Urothelium cell line (cell line): ENCODE data around the gene CHRND.

Source experiments
- DNase-seq: peaks from one replicate; pipeline ENCODE4 v3.0.0; 2011; ENCODE audit warnings: low spot score, mixed read lengths
- FAIRE-seq: peaks from 2 replicates; lab custom pipeline; 2011; peaks lifted over from hg19 to GRCh38; lab: Jason Lieb, UNC

The CHRND gene

DNA sequence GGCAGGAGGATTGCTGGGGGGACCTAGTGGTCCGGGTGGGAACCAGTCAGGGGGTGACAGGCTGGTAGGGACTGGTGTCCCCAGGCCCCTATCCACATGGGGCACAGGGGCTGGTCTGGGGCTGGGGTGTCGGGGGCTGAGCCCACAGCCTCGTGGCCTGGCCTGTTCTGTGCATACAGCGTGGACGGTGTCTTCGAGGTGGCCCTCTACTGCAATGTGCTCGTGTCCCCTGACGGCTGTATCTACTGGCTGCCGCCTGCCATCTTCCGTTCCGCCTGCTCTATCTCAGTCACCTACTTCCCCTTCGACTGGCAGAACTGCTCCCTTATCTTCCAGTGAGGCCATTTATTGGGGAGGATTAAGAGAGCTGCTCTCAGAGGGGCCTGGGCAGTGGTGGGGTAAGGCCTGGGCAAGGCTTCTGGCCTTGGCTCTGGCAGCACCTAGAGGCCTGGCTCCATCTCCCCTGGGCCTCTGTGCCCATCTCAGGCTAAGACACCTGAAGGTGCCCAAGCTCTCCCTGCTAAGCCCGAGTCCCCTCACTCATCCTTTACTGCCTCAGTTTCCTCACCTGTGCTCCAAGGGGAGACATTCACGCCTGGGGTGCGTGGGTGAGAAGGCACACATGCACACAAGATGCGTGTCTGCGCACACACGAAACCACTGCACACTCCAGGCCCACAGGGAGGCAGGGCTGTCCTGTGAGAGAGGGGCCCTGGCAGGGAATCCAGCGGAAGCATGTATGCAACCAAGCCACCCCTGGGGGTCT is 15.4 kb downstream of the CHRND start:
- FAIRE-seq (no peak), DNase-seq (no peak)

DNA sequence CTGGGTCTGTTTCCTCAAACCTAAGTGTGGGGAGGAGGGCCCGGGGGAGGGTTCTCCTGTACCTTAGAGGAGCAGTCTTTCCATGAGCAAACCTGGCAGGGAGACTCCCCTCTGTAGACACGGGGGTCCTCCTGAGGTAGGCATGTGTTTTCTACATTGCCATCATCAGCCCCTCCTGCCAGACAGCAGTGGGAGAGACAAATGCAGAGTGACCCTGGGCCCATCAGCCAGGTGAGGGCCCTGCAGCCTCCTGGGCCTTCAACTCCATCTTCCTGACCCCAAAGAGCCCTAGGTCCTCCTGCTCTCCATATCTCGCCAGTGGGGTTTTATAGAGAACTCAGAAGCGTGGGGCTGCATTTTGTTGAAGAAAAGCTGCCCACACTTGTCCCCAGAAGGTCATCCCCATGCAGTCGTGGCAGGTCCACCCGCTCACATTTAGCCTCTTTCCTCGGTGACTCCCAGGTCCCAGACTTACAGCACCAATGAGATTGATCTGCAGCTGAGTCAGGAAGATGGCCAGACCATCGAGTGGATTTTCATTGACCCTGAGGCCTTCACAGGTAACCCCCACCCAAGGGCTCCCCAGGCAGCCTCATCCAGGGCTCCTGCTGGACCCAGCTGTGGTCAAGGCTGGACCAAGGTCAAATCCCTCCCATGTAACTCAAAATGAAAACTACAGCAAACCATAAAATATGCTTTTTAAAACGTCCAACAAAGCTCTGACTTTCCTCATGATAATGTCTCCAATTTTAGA is 16.2 kb downstream of the CHRND start:
- no peak for FAIRE-seq
- DNase-seq = no peak

DNA sequence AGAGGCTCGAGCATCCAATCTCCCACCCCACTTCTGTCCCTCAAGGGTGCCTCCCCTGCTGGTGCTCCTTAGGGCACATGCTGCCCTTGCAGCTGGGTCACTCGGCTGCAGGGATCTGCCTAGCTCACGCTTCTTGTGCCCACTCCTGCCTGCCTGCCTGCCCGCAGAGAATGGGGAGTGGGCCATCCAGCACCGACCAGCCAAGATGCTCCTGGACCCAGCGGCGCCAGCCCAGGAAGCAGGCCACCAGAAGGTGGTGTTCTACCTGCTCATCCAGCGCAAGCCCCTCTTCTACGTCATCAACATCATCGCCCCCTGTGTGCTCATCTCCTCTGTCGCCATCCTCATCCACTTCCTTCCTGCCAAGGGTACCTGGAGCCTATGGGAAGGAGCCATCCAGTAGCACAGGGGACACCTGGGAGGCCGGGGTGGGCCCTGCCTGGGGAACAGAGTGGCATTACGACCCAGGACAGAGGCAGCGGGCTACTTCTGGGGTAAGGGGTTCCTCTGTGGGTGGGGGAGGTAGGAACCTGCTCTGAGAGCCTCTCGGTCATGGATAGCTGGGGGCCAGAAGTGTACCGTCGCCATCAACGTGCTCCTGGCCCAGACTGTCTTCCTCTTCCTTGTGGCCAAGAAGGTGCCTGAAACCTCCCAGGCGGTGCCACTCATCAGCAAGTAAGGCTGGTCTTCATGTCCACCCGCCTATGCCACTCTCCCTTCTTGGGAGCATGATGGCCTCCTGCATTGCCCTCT is 16.9 kb downstream of the CHRND start:
- FAIRE-seq = no peak

DNA sequence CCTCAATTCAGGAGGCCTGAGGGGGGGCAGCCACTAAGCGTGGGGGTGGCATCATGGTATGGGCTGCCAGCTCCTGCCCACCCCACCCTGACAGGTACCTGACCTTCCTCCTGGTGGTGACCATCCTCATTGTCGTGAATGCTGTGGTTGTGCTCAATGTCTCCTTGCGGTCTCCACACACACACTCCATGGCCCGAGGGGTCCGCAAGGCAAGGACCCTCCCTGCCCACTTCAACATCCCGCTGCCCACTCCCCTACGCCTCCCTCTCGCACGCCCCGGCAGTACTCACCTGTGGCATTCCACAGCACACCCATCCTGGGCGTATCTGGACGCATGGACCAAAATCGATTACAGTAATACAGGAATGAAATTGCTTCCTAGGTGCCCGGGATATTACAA is 17.5 kb downstream of the CHRND start:
- FAIRE-seq (no peak), DNase-seq (no peak)

More for the DNA sequence above, 16.9 kb downstream of the CHRND start:
- no peak for DNase-seq

DNA sequence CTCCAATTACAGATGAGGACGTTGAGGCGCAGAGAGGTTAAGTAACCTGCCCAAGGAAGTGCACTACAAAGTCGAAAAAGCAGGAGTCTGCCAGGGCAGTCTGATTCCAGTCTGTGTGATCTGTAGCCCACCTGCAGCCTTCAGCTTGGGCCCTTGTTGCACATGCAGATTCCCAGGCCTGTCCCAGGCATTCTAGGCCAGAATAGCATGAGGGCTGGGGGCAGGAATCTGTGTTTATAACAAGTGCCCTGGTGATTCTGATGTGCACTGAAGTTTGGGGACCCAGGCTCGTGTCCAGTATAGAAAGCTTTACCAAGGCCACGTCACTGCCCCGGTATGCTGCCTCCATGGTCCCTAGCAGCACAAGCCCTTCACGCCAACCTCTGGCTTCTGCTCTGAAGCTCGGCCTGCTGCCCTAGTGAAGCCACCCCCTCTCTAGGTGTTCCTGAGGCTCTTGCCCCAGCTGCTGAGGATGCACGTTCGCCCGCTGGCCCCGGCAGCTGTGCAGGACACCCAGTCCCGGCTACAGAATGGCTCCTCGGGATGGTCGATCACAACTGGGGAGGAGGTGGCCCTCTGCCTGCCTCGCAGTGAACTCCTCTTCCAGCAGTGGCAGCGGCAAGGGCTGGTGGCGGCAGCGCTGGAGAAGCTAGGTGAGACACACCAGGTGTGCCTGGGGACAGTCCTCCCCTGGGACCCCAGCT is 18.1 kb downstream of the CHRND start:
- no peak for DNase-seq
- FAIRE-seq = no peak

DNA sequence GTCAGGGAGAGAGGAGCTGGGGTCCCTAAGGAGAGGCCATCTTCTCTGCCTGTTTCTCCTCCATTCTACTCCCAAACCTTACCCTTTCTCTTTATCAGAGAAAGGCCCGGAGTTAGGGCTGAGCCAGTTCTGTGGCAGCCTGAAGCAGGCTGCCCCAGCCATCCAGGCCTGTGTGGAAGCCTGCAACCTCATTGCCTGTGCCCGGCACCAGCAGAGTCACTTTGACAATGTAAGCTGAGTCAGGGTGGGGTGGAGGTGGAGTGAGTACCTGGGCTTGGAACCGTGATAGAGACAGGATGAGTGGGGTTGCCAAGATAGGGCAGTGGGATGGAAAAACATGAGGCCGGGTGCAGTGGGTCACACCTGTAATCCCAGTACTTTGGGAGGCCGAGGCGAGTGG is 18.7 kb downstream of the CHRND start:
- FAIRE-seq (no peak), DNase-seq (no peak)

DNA sequence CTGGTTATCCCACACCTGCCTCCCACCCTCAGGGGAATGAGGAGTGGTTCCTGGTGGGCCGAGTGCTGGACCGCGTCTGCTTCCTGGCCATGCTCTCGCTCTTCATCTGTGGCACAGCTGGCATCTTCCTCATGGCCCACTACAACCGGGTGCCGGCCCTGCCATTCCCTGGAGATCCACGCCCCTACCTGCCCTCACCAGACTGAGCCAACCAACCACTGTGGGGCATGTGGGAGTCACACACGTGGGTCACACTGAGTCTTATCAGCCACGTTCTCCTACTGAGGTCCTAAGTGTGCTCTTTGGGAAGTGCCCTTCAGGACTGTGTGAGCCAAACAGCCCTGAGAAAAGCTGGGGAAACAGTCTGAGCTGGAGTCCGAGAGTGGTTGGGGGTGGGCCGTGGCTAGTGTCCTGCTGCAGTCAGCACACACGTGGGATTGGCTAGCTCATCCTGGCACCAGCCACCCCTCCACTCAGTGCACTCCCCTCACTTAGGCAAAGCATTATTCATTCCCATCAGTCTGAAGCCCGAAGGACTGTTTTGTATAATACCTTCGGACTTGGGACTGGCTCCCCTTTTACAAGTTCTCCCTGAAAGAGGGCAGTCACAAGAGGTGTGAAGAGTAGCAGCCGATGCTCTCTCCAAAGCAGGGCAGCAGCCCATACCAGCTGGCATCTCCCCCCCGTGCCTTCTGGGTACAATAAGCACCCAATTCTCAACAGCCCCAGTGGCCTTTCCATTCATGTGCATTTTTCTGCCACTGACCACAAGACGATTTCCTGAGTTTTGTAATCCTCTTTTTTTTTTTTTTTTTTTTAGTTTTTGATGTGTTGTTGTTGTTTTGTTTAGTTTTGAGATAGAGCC is 19.8 kb downstream of the CHRND start:
- FAIRE-seq (no peak), DNase-seq (no peak)

DNA sequence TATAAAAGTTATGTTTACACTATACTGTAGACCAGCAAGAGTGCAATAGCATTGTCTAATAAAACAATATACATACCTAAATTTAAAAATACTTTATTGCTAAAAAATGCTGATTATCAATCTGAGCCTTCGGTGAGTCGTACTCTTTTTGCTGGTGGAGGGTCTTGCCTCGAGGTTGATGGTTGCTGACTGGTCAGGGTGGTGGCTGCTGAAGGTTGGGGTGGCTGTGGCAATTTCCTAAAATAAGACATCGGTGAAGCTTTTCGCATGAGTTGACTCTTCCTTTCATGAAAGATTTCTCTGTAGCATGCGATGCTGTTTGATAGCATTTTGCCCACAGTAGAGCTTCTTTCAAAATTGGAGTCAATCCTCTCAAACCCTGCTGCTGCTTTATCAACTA is 22.0 kb downstream of the CHRND start:
- FAIRE-seq (no peak), DNase-seq (no peak)

DNA sequence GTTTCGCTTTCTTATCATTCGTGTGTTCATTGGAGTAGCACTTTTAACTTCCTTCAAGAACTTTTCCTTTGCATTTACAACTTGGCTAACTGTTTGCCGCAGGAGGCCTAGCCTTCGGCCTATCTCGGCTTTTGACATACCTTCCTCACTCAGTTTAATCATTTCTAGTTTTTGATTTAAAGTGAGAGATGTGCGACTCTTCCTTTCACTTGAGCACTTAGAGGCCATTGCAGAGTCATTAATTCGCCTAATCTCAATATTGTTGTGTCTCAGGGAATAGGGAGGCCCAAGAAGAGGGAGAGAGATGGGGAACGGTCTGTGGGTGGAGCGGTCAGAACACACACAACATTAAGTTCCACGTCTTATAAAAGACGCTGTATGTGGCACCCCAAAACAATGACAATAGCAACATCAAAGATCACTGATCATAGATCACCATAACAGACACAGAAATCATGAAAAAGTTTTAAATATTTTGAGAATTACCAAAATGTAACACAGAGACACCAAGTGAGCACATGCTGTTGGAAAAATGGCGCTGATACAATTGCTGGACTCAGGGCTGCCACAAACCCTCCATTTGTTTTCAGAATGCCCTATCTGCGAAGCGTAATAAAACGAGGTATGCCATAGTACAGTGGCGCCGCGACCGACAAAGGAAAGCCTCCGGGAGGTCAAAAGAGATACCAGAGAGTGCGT is 23.8 kb downstream of the CHRND start:
- FAIRE-seq = no peak
- no peak for DNase-seq

DNA sequence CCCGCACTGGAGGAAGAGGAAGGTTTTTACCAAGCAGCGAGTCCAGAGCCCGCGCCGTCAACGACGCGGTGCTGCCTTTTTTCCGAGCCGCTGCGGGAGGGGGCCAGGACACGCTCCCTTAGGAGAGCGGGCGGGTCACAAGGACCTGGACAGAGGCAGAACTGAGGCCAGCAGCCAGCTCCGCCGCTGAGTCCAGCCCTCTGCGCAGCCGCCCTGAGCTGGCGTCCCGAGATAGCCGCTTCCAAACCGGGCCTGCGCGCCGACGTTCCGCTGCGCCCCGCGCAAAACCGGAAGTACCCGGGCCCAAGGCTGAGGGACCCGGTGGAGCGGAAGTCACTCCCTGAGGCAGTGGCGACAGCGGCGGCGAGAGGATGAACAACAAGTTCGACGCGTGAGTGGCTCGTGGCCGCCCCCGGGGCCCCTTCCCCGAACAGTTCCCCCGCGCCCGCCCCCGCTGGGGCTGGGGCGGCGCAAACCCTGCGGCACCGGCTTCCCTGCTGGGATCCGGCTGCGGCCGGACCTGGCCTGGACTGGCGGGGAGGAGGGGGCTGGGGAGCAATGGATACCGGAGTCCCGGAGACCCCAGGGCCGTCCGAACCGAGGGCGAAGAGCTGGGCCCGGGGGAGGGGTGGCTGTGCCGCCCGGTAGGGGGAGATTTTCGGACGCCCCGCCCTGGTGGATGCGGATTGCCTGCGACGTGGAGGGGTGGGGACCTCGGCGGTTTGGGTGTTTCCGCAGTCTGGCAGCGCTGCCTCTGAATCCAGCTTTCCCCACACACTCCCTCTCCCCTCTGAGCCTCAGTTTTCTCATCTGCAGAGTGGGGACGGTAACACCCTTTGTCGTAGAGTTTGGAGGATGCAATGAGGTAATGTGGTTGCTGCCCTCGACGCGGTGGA is 24.6 kb downstream of the CHRND start, which contains the start of the genes EIF4E2 and TIGD1:
Gene EIF4E2, plus strand, starts transcription at position 336 of the 896 bp plus-strand sequence. Its CDS starts 36 bp downstream, at position 372.
Gene TIGD1, minus strand, starts transcription at position 204 of the 896 bp plus-strand sequence. CDS start 675 bp downstream, outside the sequence.
- no peak for FAIRE-seq

DNA sequence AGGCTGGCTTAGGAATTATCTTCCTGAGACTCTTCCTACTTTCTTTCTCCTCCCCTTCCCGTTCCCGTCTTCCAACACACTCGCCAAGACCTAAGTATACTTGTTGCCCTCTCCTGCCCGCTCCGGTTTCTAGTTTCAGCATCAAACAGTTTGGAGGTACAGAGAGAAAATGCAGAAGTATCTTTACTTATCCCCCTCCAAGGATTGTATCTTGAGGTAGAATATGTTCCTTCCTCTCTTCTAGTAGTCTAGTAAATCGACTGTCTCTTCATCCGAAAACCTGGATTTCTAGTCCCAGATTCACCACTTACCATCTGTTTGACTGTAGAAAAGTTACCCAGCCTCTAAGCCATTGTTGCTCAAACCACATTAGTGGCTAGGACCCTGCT is 25.3 kb downstream of the CHRND start:
- FAIRE-seq (no peak), DNase-seq (no peak)

More for the DNA sequence above, 24.6 kb downstream of the CHRND start, which contains the start of the genes EIF4E2 and TIGD1:
- DNase-seq = peak; percentile 99

DNA sequence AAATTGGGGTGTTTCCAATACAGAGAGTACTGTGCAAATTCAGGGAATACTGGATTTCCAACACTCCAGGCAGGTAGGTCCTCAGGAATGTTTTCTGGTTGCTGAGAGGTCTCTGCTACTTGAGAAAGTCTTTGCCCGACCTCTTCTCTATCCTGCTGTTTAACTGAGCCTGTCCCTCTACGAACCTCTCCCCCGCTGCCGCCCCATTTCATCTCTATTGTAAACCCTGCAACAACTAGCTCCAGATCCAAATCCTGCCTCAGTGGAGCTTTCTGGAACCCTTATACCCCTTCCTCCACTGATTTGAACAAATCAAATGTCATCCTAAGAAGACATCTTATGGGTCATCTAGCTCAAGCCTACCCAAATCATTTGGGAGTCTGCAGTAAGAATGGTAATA is 25.8 kb downstream of the CHRND start:
- DNase-seq (no peak), FAIRE-seq (no peak)

DNA sequence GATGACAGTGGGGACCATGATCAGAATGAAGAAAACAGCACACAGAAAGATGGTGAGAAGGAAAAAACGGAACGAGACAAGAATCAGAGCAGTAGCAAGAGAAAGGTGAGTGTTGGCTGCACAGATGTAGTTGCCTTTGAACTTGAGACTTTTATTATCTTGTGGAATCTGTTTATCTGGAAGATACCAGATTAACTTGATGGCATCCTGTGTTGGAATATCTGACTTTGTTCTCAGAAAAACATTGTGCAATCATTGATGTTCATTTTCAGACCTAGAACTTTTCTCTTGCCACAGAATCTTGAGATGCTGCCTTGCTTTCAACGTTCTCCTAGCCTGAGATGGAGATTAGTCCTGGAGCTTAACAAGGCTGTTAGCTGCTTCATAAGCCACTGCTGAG is 30.5 kb downstream of the CHRND start:
- FAIRE-seq = no peak
- no peak for DNase-seq

DNA sequence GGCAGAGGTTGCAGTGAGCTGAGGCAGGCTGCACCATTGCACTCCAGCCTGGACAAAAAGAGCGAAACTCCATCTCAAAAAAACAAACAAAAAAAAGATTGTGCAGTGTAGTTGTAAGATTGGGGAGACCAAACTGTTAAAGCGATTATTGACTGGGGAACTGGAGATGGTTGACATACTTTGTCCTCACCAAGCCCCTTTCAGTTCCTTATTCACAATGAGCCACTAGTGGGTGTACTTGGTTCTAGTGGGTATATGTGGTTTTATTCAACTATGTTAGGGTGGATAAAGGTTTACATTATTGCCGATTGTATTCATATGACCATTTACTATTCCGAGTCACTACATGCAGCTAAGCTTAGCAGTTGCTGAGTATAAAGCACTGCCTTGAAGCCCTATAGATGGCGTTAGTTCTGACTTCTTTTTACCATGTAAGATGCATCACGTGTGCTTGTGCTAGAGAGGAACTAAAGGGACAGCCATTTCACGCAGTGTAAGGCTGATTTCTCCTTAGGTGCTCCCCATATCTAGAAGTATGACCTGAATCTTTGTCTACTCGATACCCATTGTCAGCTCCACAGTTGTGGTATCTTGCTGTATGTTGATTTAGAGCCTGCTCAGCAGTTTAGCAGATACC is 36.7 kb downstream of the CHRND start:
- DNase-seq = no peak
- no peak for FAIRE-seq

DNA sequence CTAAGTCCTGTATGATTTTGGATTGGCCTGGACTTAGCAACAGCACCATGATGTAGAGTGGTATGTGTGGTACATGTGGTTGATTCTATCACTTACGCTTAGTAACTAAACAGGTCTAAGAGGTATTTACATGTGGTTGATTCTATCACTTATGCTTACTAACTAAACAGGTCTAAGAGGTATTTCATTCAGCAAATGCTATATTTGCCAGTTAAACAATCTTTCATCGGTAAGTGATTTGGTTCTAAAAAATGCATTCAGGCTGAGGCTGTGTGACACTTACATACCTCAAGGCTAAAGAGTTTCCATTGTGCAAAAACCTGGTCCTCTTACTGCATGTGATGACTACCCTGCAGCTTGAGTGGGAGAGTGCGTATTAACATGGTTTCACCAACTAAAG is 37.6 kb downstream of the CHRND start:
- FAIRE-seq = no peak
- no peak for DNase-seq

DNA sequence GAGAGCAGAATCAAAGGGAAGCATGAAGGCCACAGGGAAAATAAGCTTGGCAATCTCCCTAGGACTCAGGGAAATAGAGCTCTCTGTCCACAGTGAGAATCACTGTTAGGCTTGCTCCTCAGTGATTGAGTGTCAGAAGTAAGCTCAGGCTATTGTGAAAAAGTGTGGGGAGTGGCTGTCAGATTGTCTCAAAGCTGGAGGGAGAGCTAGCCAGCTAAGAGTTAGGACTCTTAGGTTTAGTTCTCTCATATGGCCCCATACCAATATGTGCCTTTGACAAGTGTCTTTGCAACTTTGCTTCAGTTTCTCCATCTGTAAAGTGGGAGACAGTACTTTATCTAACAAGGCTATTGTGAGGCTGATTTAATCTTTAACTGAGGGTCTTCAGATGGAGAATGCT is 41.8 kb downstream of the CHRND start:
- DNase-seq (no peak), FAIRE-seq (no peak)

DNA sequence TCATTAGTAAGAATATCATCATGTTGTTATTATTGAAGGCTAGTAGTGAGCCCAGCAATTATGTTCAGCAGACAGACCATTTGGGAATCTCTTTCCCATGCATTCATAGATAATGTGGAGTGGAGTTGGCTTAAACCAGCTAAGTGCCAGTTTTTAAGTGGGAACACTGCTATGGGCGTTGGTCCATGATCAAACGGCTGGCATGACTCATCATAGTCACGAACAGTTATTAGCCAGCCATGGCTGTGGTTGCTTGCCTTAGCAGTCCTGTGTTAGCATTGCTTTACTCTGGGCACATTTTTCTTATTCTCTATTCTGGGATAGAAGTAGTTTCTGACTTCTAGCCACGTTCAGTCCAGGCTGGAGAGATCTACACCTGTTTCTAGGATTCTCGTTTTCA is 42.2 kb downstream of the CHRND start:
- FAIRE-seq (no peak), DNase-seq (no peak)

DNA sequence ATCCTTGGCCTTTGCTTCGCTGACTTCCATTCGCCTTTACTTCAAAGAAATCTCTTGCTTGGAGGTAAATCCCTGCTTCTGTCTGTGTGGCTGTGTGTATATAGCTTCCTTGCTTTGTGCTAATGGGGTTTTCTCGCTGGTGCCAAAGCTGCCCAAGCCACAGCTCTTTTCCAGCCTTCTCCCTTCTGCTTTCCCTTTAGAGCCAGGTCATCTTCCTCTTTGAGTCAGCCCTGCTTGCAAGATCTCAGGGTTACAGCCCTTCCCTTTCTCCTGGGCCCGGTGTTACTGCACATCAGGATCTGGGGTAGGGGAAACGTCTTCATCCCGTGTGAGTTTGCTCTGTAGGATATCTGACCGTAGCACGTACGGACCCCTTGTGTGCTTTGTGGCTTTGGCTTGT is 43.6 kb downstream of the CHRND start:
- DNase-seq (no peak), FAIRE-seq (no peak)
